Measurements from ENCODE around the gene PRSS48.

Gene PRSS48

DNA sequence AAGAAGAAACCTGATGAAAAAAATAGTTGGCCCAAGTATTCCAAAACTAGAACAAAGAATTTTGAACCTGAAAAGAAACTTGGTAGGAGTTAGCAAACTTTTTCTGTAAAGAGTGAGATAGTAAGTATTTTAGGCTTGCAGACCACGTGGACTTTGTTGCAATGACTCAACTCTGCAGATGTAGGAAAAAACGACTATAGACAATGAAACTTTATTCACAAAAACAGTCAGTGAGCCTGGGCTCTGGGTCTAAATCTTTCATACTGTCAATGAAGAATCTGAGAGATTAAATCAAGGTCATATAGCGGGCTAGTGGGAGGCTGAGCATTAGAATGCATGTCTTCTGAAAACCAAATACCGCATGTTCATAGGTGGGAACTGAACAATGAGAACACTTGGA is 25.5 kb downstream of the PRSS48 start:
- CTCF ChIA-PET: interaction anchor here (2.9 kb wide), 1 partner anchor 14 kb away, joined by 8 read pairs; no protein-coding TSS in a partner anchor
- no peak for DNase-seq (ENCODE audit: extremely low spot score)
- POLR2A ChIA-PET: no interaction called here
- TF ChIP-seq, protein P1, sequence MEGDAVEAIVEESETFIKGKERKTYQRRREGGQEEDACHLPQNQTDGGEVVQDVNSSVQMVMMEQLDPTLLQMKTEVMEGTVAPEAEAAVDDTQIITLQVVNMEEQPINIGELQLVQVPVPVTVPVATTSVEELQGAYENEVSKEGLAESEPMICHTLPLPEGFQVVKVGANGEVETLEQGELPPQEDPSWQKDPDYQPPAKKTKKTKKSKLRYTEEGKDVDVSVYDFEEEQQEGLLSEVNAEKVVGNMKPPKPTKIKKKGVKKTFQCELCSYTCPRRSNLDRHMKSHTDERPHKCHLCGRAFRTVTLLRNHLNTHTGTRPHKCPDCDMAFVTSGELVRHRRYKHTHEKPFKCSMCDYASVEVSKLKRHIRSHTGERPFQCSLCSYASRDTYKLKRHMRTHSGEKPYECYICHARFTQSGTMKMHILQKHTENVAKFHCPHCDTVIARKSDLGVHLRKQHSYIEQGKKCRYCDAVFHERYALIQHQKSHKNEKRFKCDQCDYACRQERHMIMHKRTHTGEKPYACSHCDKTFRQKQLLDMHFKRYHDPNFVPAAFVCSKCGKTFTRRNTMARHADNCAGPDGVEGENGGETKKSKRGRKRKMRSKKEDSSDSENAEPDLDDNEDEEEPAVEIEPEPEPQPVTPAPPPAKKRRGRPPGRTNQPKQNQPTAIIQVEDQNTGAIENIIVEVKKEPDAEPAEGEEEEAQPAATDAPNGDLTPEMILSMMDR (IDR thresholded peaks at IDR 0.05; ENCODE audit: control extremely low read depth, extremely low read depth, low read depth, missing control alignments): no peak

DNA sequence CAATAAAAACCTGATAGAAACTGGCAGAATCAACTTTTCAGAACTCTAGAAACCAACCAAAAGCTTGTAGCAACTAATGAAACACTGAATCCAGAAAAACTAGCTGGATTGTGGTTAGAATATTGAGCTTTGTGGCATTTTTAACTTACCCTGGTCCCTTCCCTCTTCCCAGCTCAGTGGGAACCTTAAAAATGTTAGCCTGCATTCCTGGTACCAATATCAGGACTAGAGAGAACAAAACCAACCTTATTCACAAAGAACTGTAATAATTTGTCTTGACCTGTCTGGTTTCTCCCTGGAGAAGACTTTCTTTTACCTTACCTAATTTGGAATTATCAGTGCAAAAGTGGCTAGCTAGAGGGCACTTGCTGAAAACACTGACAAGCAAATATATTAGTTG is 27.3 kb downstream of the PRSS48 start:
- TF ChIP-seq, protein P1 (IDR thresholded peaks at IDR 0.05; ENCODE audit: control extremely low read depth, extremely low read depth, low read depth, missing control alignments): no peak
- CTCF ChIA-PET: interaction anchor here (1.0 to 2.9 kb wide), 4 partner anchors 10 to 28 kb away, joined by 3 to 8 read pairs (median 4); no protein-coding TSS in a partner anchor
- DNase-seq (ENCODE audit: extremely low spot score): no peak
- POLR2A ChIA-PET: no interaction called here

DNA sequence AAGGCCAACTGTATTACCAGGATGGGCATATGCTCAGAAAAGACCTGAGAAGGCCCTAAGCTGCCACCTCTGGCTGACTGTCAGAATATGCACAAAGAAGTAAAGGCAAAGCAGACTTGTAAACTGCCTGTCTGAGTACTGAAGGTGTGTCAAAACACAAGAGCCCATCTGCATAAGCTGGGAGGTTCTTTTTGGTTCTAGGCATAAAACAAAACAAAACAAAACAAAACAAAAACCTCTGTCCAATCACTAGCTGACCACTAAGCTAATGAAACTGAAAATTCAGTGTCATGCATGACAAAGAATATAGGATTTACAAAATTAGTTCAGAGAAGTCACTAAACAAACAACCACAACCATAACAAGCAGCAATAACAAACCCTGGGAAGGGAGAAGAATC is 27.8 kb downstream of the PRSS48 start:
- no peak for DNase-seq (ENCODE audit: extremely low spot score)
- CTCF ChIA-PET: interaction anchor here (1.0 to 2.9 kb wide), 4 partner anchors 12 to 33 kb away, joined by 3 to 8 read pairs (median 4); no protein-coding TSS in a partner anchor
- TF ChIP-seq, protein P1 (IDR thresholded peaks at IDR 0.05; ENCODE audit: control extremely low read depth, extremely low read depth, low read depth, missing control alignments): no peak
- POLR2A ChIA-PET: no interaction called here

DNA sequence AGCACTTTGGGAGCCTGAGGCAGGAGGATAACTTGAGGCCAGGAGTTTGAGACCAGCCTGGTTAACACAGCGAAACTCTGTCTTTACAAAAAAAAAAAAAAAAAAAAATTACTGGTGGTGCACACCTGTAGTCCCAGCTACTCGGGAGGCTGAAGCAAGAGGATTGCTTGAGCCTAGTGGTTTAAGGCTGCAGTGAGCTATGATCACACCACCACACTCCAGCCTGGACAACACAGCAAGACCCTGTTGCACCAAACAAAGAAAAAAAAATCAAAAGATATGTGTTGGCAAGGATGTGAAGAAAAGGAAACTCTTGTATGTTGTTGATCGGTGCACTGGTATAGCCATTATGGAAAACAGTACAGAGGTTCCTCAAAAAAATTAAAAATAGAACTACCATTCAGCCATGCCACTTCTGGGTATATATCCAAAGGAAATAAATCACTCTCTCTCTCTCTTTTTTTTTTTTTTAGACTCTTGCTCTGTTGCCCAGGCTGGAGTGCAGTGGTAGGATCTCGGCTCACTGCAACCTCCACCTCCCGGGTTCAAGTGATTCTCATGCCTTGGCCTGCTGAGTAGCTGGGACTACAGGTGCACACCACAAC is 33.3 kb downstream of the PRSS48 start:
- DNase-seq (ENCODE audit: extremely low spot score): no peak
- TF ChIP-seq, protein P1 (IDR thresholded peaks at IDR 0.05; ENCODE audit: control extremely low read depth, extremely low read depth, low read depth, missing control alignments): no peak
- ChIA-PET POLR2A (no interaction called here), CTCF (interaction anchor here (1.5 kb wide), 1 partner anchor 12 kb away, joined by 3 read pairs; no protein-coding TSS in a partner anchor)

DNA sequence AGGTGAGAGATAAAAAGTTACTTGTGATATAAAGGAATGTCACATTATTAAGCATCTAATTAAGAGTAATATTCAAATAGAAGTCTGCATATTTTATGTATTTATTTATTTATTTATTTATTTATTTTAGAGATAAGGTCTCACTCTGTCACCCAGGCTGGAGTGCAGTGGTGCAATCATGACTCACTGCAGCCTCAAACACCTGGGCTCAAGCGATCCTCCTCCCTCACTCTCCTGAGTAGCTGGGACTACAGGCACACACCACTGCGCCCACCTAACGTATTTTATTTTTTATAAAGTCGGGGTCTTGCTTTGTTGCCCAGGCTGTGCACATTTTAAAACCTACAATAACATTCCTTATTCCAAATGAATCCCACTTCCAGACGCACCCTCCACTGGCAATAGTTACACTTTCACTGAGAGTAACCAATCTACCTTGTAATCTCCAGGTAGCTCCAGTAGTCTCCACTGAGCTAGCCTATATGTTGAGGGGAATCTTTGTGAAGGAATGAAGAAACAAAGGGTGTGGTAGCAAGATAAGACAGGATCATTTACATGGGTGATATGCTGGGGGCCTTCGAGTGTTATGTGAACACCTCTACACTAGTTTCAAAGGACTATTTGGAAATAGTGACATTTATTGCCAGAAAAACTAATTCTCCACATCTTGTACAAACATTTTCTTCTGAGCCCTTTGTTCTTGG is 36.5 kb downstream of the PRSS48 start:
- POLR2A ChIA-PET: no interaction called here
- TF ChIP-seq, protein P1 (IDR thresholded peaks at IDR 0.05; ENCODE audit: control extremely low read depth, extremely low read depth, low read depth, missing control alignments): no peak
- no peak for DNase-seq (ENCODE audit: extremely low spot score)
- CTCF ChIA-PET: no interaction called here

DNA sequence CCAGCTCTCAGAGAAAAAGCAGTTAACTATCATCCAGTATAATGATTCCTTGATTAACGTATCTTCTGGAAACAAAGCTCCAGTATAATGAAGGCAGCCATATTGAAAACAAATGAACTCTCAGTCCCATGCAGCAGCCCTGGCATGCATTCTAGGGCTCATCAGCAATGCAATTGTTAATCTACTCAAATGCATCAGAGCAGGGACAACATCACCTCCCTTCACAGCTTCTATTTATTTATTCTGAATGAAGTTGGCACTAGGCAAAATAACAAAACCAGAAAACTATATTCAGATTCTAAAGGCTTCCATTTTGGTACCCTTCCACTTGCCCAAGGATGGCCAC is 37.0 kb downstream of the PRSS48 start:
- TF ChIP-seq, protein P1 (IDR thresholded peaks at IDR 0.05; ENCODE audit: control extremely low read depth, extremely low read depth, low read depth, missing control alignments): no peak
- ChIA-PET CTCF (no interaction called here), POLR2A (no interaction called here)
- DNase-seq (ENCODE audit: extremely low spot score): no peak

Measured in GM10248 (cell line).